Liver (tissue), 9 donors: ENCODE data around the gene KRTAP9-4. TPM values are rescaled to one million over a fixed set of nuclear protein-coding genes. Genes with fewer than 3 reads are reported as not detected.
"Not testable (repeated sequence)": the region's sequence is repeated elsewhere in the genome, so short reads cannot be mapped to it uniquely, and the experiment has no call there.

ENCODE experiments used
- DNase-seq: peaks from one replicate; pipeline ENCODE4 v3.0.0-alpha.2; 2017; ENCODE audit warnings: low spot score
- H3K27ac ChIP-seq, 2 donors: one replicate each; pipeline ENCODE4 v1.7.0; 2013; ENCODE audit warnings: inconsistent platforms in 2 of 2, low read length in 2 of 2, control low read depth in 1 of 2, low read depth in 1 of 2, mild to moderate bottlenecking in 1 of 2
- H3K27me3 ChIP-seq, 4 donors: one replicate each; pipeline versions ENCODE4 v1.6.1 to v1.7.0; 2013; ENCODE audit warnings: low read length in 3 of 4, inconsistent platforms in 1 of 4, mild to moderate bottlenecking in 1 of 4, moderate library complexity in 1 of 4; ENCODE audit not compliant: control insufficient read depth in 4 of 4, insufficient read depth in 4 of 4
- H3K36me3 ChIP-seq, 4 donors: one replicate each; pipeline versions ENCODE4 v1.6.1 to v1.7.0; 2013; ENCODE audit warnings: low read length in 3 of 4, mild to moderate bottlenecking in 3 of 4, low read depth in 1 of 4, moderate library complexity in 1 of 4; ENCODE audit not compliant: control insufficient read depth in 4 of 4, insufficient read depth in 3 of 4
- H3K4me1 ChIP-seq, 4 donors: one replicate each; pipeline versions ENCODE4 v1.6.1 to v1.7.0; 2013; ENCODE audit warnings: low read length in 3 of 4, mild to moderate bottlenecking in 3 of 4, moderate library complexity in 1 of 4; ENCODE audit not compliant: control insufficient read depth in 4 of 4, insufficient read depth in 4 of 4
- H3K4me3 ChIP-seq, 3 donors: one replicate each; pipeline versions ENCODE4 v1.6.1 to v1.7.0; 2013; ENCODE audit warnings: low read length in 3 of 3, control low read depth in 1 of 3, low read depth in 1 of 3, mild to moderate bottlenecking in 1 of 3
- H3K9ac ChIP-seq, 2 donors: one replicate each; pipeline ENCODE4 v1.7.0; 2013; ENCODE audit warnings: low read length in 2 of 2, mild to moderate bottlenecking in 2 of 2, moderate library complexity in 2 of 2, control low read depth in 1 of 2, low read depth in 1 of 2
- H3K9me3 ChIP-seq, 4 donors: one replicate each; pipeline versions ENCODE4 v1.6.1 to v1.7.0; 2013; ENCODE audit warnings: low read length in 3 of 4; ENCODE audit not compliant: control insufficient read depth in 4 of 4
- EGR1 ChIP-seq, 2 donors: IDR thresholded peaks; 2 replicates each; pipeline ENCODE4 v1.6.1; 2016 to 2018; ENCODE audit warnings: antibody characterized with exemption in 2 of 2, low read depth in 2 of 2
- FOXA1 ChIP-seq: IDR thresholded peaks from 2 replicates; pipeline ENCODE4 v1.6.1; 2016; ENCODE audit warnings: antibody characterized with exemption
- FOXA2 ChIP-seq: IDR thresholded peaks from 2 replicates; pipeline ENCODE4 v1.6.1; 2016; ENCODE audit warnings: antibody characterized with exemption
- HNF4A ChIP-seq, 2 donors: conservative IDR thresholded peaks; 2 replicates each; pipeline ENCODE4 v1.6.1; 2016; ENCODE audit warnings: antibody characterized with exemption in 2 of 2, mild to moderate bottlenecking in 2 of 2
- HNF4G ChIP-seq: IDR thresholded peaks from 2 replicates; pipeline ENCODE4 v1.6.1; 2016; ENCODE audit warnings: antibody characterized with exemption
- JUND ChIP-seq, 2 donors: IDR thresholded peaks; 2 replicates each; pipeline ENCODE4 v1.6.1; 2016; ENCODE audit warnings: antibody characterized with exemption in 2 of 2
- MAX ChIP-seq: IDR thresholded peaks from 2 replicates; pipeline ENCODE4 v1.6.1; 2016; ENCODE audit warnings: antibody characterized with exemption
- RAD21 ChIP-seq, 2 donors: IDR thresholded peaks; 2 replicates each; pipeline ENCODE4 v1.6.1; 2016; ENCODE audit warnings: antibody characterized with exemption in 2 of 2, mild to moderate bottlenecking in 2 of 2
- REST ChIP-seq: IDR thresholded peaks from 2 replicates; pipeline ENCODE4 v1.6.1; 2016; ENCODE audit warnings: antibody characterized with exemption, mild to moderate bottlenecking
- RXRA ChIP-seq, 2 donors: IDR thresholded peaks; 2 replicates each; pipeline ENCODE4 v1.6.1; 2017 to 2018; ENCODE audit warnings: antibody characterized with exemption in 2 of 2, mild to moderate bottlenecking in 1 of 2
- TAF1 ChIP-seq: conservative IDR thresholded peaks from 2 replicates; pipeline ENCODE4 v1.6.1; 2016; ENCODE audit warnings: antibody characterized with exemption, mild to moderate bottlenecking
- YY1 ChIP-seq: IDR thresholded peaks from 2 replicates; pipeline ENCODE4 v1.6.1; 2016; ENCODE audit warnings: antibody characterized with exemption, mild to moderate bottlenecking
- ZBTB33 ChIP-seq: IDR thresholded peaks from 2 replicates; pipeline ENCODE4 v1.6.1; 2016; ENCODE audit warnings: antibody characterized with exemption
- WGBS: extraction: QIAGEN DNeasy Blood & Tissue Kit; methylation state at CpG from one replicate; pipeline ENCODE4 v1.1.7; 2013; 5-methylcytosine and 5-hydroxymethylcytosine counted together
- polyA plus RNA-seq, 2 donors: library from polyadenylated mRNA; stranded (reverse) in 1 of 2; unstranded in 1 of 2; fragments of 200-250 nt in 1 of 2; fragments of >200 nt in 1 of 2; fragmentation: Nextera tagmentation in 1 of 2; extraction: Ambion mirVana in 1 of 2; gene quantifications; one replicate each; pipeline versions ENCODE4 v1.2.1 to v1.2.3, GENCODE V29; 2013 to 2015
- total RNA-seq, 2 donors: library from RNA; depleted of rRNA; stranded (reverse); fragments of >200 nt; gene quantifications; one replicate each; pipeline ENCODE4 v1.2.3, GENCODE V29; 2014
- TF ChIP-seq, protein P1 (sequence below): fragments of 150-350 bp; IDR thresholded peaks from 2 replicates; pipeline ENCODE4 v1.5.1; 2017; ENCODE audit warnings: improper control_type of control experiment, low read depth, low read length; ENCODE audit not compliant: missing input control
- donor health status: healthy.
- donor health status: healthy.
- donor health status: healthy.
- donor health status: healthy.
- donor health status: healthy.

The KRTAP9-4 gene
- total and polyA plus RNA-seq, 4 donors: not detected

DNA sequence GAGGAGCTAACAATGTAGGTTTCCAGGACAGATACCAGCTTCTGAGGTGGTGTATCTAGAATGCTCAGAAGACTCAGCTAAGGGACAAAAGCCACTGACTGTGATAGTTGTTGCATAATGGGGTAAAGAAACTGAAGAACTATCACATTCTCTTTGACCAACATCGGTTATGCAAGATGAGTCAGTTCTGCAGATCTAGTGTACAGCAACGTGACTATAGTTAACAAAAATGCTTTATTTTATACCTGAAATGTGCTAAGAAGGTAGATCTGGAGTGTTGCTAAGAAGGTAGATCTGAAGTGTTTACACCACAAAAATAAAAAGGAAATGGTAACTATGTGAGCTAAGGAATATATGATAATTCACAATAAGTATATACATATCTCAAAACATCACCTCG lies 18.2 kb downstream of the KRTAP9-4 start:
- H3K27ac ChIP-seq: no peak overlapping the region
- no CpG with 5 or more reads among the region's 3 CpGs for WGBS
- DNase-seq: no peak
- H3K27me3 ChIP-seq: peaks cover 0 to 8% (median 0%) of the 10 kb centered on the region in 4 donors
- H3K9ac ChIP-seq: no peak overlapping the region
- TF ChIP-seq FOXA1 (no peak), JUND (IDR thresholded peaks at IDR 0.05) (no peak), RAD21 (IDR thresholded peaks at IDR 0.05) (no peak), REST (no peak), TAF1 (no peak), FOXA2 (no peak), EGR1 (IDR thresholded peaks at IDR 0.05; ENCODE audit: low read depth in 2 of 2) (no peak), RXRA (IDR thresholded peaks at IDR 0.05) (no peak), HNF4A (conservative IDR thresholded peaks at IDR 0.05) (no peak), YY1 (no peak), HNF4G (no peak)
- TF ChIP-seq, protein P1, sequence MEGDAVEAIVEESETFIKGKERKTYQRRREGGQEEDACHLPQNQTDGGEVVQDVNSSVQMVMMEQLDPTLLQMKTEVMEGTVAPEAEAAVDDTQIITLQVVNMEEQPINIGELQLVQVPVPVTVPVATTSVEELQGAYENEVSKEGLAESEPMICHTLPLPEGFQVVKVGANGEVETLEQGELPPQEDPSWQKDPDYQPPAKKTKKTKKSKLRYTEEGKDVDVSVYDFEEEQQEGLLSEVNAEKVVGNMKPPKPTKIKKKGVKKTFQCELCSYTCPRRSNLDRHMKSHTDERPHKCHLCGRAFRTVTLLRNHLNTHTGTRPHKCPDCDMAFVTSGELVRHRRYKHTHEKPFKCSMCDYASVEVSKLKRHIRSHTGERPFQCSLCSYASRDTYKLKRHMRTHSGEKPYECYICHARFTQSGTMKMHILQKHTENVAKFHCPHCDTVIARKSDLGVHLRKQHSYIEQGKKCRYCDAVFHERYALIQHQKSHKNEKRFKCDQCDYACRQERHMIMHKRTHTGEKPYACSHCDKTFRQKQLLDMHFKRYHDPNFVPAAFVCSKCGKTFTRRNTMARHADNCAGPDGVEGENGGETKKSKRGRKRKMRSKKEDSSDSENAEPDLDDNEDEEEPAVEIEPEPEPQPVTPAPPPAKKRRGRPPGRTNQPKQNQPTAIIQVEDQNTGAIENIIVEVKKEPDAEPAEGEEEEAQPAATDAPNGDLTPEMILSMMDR: no peak
- H3K4me3 ChIP-seq: no peak overlapping the region
- no peaks in the 10 kb centered on the region for H3K36me3 ChIP-seq
- H3K4me1 ChIP-seq: no peaks in the 10 kb centered on the region
- no peaks in the 10 kb centered on the region for H3K9me3 ChIP-seq

GRCh38 chr17:41271323-41271722 lies 21.8 kb downstream of the KRTAP9-4 start:
- not testable (repeated sequence) for H3K27ac ChIP-seq, H3K4me1 ChIP-seq, H3K9me3 ChIP-seq, DNase-seq, H3K27me3 ChIP-seq, H3K4me3 ChIP-seq, H3K9ac ChIP-seq, H3K36me3 ChIP-seq
- WGBS: no CpG with 5 or more reads among the region's 1 CpG

GRCh38 chr17:41271858-41272257 lies 22.4 kb downstream of the KRTAP9-4 start:
- no peak overlapping the region for H3K27ac ChIP-seq
- no peaks in the 10 kb centered on the region for H3K36me3 ChIP-seq
- no CpG with 5 or more reads among the region's 1 CpG for WGBS
- H3K4me3 ChIP-seq: no peak overlapping the region
- no peaks in the 10 kb centered on the region for H3K4me1 ChIP-seq
- peaks cover 0 to 2% (median 0%) of the 10 kb centered on the region in 4 donors for H3K27me3 ChIP-seq
- H3K9ac ChIP-seq: no peak overlapping the region
- DNase-seq: no peak
- no peaks in the 10 kb centered on the region for H3K9me3 ChIP-seq
- TF ChIP-seq ZBTB33 (no peak), HNF4A (conservative IDR thresholded peaks at IDR 0.05) (no peak), JUND (IDR thresholded peaks at IDR 0.05) (no peak), FOXA1 (no peak), MAX (no peak)
- TF ChIP-seq, protein P1: no peak

DNA sequence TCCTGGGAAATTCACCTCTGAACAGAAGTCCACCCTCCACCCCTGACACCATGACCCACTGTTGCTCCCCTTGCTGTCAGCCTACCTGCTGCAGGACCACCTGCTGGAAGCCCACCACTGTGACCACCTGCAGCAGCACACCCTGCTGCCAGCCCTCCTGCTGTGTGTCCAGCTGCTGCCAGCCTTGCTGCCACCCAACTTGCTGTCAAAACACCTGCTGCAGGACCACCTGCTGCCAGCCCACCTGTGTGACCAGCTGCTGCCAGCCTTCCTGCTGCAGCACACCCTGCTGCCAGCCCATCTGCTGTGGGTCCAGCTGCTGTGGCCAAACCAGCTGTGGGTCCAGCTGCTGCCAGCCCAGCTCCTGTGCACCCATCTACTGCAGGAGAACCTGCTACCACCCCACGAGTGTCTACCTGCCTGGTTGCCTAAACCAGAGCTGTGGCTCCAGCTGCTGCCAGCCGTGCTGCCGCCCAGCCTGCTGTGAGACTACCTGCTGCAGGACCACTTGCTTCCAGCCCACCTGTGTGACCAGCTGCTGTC lies 26.2 kb downstream of the KRTAP9-4 start, which contains the start of gene KRTAP9-7:
Gene KRTAP9-7, plus strand, starts transcription at position 51 of the 543 bp plus-strand sequence. Its CDS starts 0 bp downstream, at position 51.
- H3K9me3 ChIP-seq, DNase-seq, H3K9ac ChIP-seq, H3K4me3 ChIP-seq, H3K4me1 ChIP-seq, H3K27me3 ChIP-seq, H3K36me3 ChIP-seq, H3K27ac ChIP-seq: not testable (repeated sequence)
- 74% methylated on average over 3 of the region's 3 CpGs for WGBS
